Stimulated activated naive CD8-positive, alpha-beta T cell treated with anti-CD3 and anti-CD28 coated beads, Interleukin-15, Interleukin-2, amounts not matched to agents 100 ng/mL and 50 ng/mL, for 24 hours (primary cell): ENCODE results near the gene RTN4RL1.

Experiments used
- H3K27ac Mint-ChIP-seq: one replicate; pipeline ENCODE4 v1.8.0; 2021; ENCODE audit warnings: mild to moderate bottlenecking, mixed read lengths
- H3K27me3 Mint-ChIP-seq: one replicate; pipeline ENCODE4 v1.8.0; 2021; ENCODE audit warnings: mixed read lengths
- H3K36me3 Mint-ChIP-seq: one replicate; pipeline ENCODE4 v1.8.0; 2021; ENCODE audit warnings: low read depth, mixed read lengths
- H3K4me1 Mint-ChIP-seq: one replicate; pipeline ENCODE4 v1.8.0; 2021; ENCODE audit warnings: low read depth, mixed read lengths
- H3K4me3 Mint-ChIP-seq: one replicate; pipeline ENCODE4 v1.8.0; 2021; ENCODE audit warnings: mild to moderate bottlenecking, mixed read lengths
- H3K9me3 Mint-ChIP-seq: one replicate; pipeline ENCODE4 v1.8.0; 2021; ENCODE audit warnings: mixed read lengths

The RTN4RL1 gene, protein sequence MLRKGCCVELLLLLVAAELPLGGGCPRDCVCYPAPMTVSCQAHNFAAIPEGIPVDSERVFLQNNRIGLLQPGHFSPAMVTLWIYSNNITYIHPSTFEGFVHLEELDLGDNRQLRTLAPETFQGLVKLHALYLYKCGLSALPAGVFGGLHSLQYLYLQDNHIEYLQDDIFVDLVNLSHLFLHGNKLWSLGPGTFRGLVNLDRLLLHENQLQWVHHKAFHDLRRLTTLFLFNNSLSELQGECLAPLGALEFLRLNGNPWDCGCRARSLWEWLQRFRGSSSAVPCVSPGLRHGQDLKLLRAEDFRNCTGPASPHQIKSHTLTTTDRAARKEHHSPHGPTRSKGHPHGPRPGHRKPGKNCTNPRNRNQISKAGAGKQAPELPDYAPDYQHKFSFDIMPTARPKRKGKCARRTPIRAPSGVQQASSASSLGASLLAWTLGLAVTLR

DNA sequence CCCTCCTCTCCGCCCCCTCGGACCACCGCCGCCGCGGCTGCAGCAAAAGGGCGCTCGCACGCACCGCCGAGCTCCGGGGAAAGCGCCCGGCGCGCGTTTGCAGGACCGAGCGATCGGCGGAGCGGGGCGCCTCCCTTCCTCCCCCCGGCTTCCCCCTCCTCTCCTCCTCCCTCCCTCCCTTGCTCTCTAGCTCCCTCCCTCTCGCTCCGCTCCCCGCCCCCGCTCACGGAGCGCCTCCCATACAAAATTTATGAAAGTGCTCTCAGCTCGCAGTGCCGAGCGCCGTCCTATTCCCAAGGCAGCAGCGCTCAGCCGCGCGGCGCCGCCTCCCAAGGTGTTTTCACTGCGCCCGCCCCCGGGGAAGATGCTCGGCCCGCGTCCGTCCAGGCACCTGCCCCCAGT, at the start of gene RTN4RL1:
Gene RTN4RL1 (minus strand): TSS at position 115 of the 402 bp plus-strand sequence. CDS start 469 bp downstream, outside the sequence.
- Mint-ChIP-seq H3K9me3 (no peaks in the 10 kb centered on the region), H3K27ac (no peak within 1 kb of the TSS), H3K27me3 (peaks cover 41% of the 10 kb centered on the region), H3K36me3 (no peaks in the 10 kb centered on the region), H3K4me1 (peaks cover 19% of the 10 kb centered on the region), H3K4me3 (peak within 1 kb of the TSS; percentile 75)

DNA sequence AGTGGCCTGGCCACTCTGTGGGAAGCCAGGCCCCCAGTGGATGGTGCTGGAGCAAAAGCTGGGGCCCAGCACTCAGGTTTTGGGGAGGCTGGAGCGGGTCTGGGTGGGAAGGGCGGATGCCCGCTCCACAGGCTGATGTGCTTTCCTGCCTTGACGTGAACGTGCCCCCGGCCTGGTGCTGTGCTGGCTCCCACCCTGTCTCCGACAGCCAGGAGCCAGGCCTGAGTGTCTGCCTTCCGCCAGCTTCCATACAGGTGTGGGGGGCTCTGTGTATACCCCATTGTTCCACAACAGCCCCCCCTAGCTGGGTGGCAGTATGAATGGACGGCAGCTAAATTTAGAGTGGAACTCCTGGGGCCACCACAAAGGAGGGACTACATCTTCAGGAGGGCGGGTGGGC, 49.8 kb upstream of the RTN4RL1 start:
- Mint-ChIP-seq H3K36me3 (peaks cover 58% of the 10 kb centered on the region), H3K9me3 (no peaks in the 10 kb centered on the region)

DNA sequence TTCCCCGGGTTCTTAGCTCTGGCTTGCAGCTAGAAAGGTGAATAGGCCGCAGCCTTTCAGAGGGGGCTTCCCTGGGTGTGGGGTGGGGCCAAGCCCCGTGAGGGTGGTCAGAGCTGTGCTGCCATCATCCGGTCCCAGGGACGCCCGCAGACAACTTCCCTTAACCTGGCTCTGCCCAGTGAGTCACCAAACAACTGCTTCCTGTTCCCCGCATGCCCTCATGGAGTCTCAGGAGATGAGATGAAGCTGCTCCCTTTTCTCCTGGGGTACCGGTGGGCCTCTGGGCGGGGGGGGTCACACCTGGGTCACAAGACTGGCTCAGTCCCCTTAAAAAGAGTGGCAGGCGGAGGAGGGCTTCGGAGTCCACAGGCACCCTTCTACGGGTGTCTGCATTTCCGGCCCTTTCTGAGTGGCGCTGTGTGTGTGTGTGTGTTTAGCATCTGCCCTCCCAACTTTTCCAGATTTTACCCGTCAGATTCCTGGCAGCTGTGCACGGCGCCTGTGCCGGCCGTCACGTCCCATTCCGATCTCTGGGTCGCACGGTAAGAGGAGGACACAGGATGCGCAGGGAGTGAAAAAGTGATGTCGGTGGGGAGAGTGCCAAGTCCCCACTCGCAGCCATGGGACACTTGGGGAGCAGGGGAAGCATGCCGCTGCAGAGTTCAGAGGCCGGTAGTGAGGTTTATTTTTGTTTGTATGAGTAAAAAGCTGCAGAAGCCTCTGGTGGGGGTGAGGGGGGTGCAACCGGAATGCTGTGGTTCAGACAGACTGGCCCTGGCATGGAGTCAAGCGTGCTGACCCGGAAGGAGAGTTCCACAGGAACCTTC, 46.5 kb upstream of the RTN4RL1 start:
- H3K9me3 Mint-ChIP-seq: no peaks in the 10 kb centered on the region
- peaks cover 58% of the 10 kb centered on the region for H3K36me3 Mint-ChIP-seq
- no peaks in the 10 kb centered on the region for H3K27me3 Mint-ChIP-seq
- no peak overlapping the region for H3K4me3 Mint-ChIP-seq
- no peak overlapping the region for H3K27ac Mint-ChIP-seq
- peaks cover 45% of the 10 kb centered on the region for H3K4me1 Mint-ChIP-seq

More for the DNA sequence above, 49.8 kb upstream of the RTN4RL1 start:
- H3K27me3 Mint-ChIP-seq: no peaks in the 10 kb centered on the region
- H3K4me1 Mint-ChIP-seq: peaks cover 27% of the 10 kb centered on the region
- H3K4me3 Mint-ChIP-seq: no peak overlapping the region
- H3K27ac Mint-ChIP-seq: no peak overlapping the region

DNA sequence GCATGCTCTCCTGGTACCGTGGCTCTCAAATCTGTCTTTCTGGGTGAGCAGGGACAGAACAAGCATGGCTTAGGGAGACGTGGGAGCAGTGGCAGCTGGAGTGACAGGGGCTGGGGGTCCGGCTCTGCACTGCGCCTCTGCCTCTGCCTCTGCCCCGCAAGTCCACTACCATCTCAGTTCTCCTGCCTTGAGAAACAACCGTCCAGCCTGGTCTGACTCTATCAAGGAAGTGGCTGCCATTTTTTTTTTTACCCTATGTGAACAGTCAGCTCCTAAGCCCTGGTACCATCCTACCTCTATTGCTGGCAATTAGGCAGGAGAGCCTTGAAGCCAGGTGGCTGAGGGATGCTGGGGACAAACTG, 45.9 kb upstream of the RTN4RL1 start:
- no peaks in the 10 kb centered on the region for H3K27me3 Mint-ChIP-seq
- peak overlapping the region; percentile 47 for H3K27ac Mint-ChIP-seq
- H3K4me3 Mint-ChIP-seq: no peak overlapping the region
- peaks cover 53% of the 10 kb centered on the region for H3K36me3 Mint-ChIP-seq
- H3K9me3 Mint-ChIP-seq: no peaks in the 10 kb centered on the region
- peaks cover 40% of the 10 kb centered on the region for H3K4me1 Mint-ChIP-seq

DNA sequence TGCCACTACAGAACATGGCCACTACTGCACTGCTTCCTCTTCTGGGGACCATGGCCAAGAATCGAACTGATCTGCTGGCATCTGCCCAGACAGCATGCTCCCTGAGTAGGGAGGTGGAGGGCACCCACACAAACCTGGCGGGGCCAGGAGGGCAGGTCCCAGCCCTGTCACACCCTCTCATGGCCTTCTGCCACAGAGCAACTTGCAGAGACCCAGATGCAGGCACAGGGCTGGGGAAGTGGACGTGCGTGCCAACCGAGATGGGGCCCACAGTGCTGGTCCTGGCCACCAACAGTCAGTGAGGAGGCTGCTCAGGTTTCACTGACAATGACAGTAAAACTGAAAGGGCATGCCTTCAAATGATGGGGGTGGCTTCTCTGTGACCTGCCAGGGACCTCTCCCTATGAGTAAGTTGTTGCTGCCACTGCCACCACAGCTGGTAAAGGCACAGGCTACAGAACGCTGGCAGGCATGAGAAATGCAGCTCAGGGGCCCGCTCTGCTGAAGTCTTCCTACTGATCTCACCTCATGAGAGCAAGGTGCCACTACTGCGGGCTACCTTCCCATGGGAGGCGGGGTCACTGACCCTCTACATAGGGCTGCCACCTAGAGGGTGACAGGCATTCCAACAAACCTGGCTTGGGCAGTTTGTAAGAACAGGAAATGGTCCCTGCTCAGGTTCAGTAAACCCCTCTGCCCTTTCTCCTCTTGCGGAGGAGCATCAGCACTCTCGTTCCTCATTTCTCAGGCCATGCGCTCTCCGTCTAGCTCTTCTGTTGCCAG, 45.3 kb upstream of the RTN4RL1 start:
- Mint-ChIP-seq H3K27me3 (no peaks in the 10 kb centered on the region), H3K9me3 (no peaks in the 10 kb centered on the region), H3K4me3 (peak overlapping the region; percentile 54), H3K4me1 (peaks cover 37% of the 10 kb centered on the region), H3K27ac (peak overlapping the region; percentile 83), H3K36me3 (peaks cover 56% of the 10 kb centered on the region)

DNA sequence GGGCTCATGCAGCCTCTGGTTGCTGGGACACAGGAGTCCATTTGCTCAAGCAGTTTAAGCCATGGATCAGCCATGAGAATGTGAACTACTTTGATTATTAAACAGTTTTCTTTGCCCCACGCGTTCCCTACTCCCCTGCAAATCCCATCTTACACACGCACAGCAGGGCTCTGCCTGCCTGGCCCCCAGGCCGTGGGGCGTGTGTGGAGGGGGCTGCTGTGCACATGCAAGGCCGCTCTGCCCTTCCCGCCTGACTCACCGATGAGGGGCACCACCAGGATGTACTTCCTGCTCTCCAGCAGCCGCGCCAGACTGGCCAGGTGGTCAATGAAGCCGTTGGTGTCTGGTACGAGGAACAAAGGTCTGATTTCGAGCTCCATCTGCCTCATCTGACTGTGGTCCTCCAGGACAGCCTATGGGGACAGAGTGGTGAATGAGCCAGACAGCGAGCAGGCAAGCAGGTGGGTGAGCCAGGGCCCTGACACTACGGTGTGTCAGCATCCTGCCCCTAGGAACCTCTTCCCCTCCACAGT, 43.5 kb upstream of the RTN4RL1 start:
- Mint-ChIP-seq H3K4me1 (peaks cover 41% of the 10 kb centered on the region), H3K27ac (no peak overlapping the region), H3K27me3 (no peaks in the 10 kb centered on the region), H3K36me3 (peaks cover 68% of the 10 kb centered on the region), H3K9me3 (no peaks in the 10 kb centered on the region), H3K4me3 (peak overlapping the region; percentile 39)

DNA sequence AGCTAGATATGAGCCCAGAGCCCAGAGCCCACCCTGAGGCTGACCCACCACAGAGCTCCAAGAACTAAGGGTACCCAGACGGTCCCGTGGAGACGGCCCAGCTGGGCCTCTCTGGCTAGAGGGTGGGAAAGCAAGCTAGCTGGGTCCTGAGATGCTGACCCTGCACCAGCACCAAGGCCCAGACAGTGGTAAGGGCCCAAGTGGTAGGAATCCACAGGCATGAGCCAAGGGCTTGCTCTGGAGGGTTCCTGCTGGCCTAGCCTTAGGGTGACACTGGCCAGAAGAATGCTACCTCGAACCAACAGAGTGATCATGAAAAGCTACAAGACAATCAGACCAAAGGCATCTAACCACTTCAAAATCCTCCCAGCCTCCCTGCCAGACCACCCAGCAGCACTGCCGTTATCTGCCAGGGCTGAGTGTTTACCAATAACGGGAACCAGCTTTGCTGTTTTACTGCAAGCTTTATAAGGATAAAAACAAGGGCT, 42.9 kb upstream of the RTN4RL1 start:
- Mint-ChIP-seq H3K27ac (no peak overlapping the region), H3K4me3 (no peak overlapping the region), H3K36me3 (peaks cover 72% of the 10 kb centered on the region), H3K27me3 (no peaks in the 10 kb centered on the region), H3K4me1 (peaks cover 41% of the 10 kb centered on the region), H3K9me3 (no peaks in the 10 kb centered on the region)

- H3K4me3 Mint-ChIP-seq: no peak overlapping the region
- H3K27ac Mint-ChIP-seq: no peak overlapping the region
- H3K4me1 Mint-ChIP-seq: peaks cover 41% of the 10 kb centered on the region
- no peaks in the 10 kb centered on the region for H3K27me3 Mint-ChIP-seq
- H3K9me3 Mint-ChIP-seq: no peaks in the 10 kb centered on the region
- H3K36me3 Mint-ChIP-seq: peaks cover 70% of the 10 kb centered on the region
Measured at GRCh38 chr17:2067608-2068024, 42.5 kb upstream of the RTN4RL1 start.

- peaks cover 70% of the 10 kb centered on the region for H3K36me3 Mint-ChIP-seq
- peaks cover 41% of the 10 kb centered on the region for H3K4me1 Mint-ChIP-seq
- peaks cover 4% of the 10 kb centered on the region for H3K27me3 Mint-ChIP-seq
- no peak overlapping the region for H3K4me3 Mint-ChIP-seq
- no peak overlapping the region for H3K27ac Mint-ChIP-seq
- H3K9me3 Mint-ChIP-seq: no peaks in the 10 kb centered on the region
Measured at GRCh38 chr17:2067048-2067561, 42.0 kb upstream of the RTN4RL1 start.

DNA sequence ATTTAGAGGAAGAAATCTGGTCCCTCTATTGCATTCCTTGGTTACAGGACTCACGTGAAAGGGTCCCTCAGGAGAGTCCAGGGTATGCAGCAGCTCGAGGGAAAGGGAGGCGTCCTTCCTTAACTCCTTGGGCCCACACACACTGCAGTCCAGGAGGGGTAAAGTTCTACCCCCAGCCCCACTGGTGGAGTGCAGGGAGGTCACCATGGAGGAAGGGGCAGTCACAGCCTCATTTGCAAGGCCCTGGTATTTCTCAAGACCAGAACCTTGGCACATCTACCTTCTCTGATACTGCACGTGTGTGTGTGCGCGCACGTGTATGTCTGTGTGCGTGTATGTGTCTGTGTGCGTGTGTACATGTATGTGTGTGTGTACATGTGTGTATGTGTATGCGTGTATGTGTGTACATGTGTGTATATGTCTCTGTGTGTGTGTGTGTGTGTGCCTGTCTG, 40.8 kb upstream of the RTN4RL1 start:
- H3K27ac Mint-ChIP-seq: no peak overlapping the region
- H3K36me3 Mint-ChIP-seq: peaks cover 61% of the 10 kb centered on the region
- H3K4me3 Mint-ChIP-seq: no peak overlapping the region
- H3K27me3 Mint-ChIP-seq: peaks cover 9% of the 10 kb centered on the region
- no peaks in the 10 kb centered on the region for H3K9me3 Mint-ChIP-seq
- peaks cover 36% of the 10 kb centered on the region for H3K4me1 Mint-ChIP-seq

GRCh38 chr17:2064980-2065785, 40.0 kb upstream of the RTN4RL1 start:
- H3K9me3 Mint-ChIP-seq: no peaks in the 10 kb centered on the region
- H3K36me3 Mint-ChIP-seq: peaks cover 66% of the 10 kb centered on the region
- H3K4me1 Mint-ChIP-seq: peaks cover 29% of the 10 kb centered on the region
- no peak overlapping the region for H3K27ac Mint-ChIP-seq
- H3K27me3 Mint-ChIP-seq: peaks cover 9% of the 10 kb centered on the region
- H3K4me3 Mint-ChIP-seq: no peak overlapping the region

GRCh38 chr17:2064520-2064971, 39.4 kb upstream of the RTN4RL1 start:
- H3K9me3 Mint-ChIP-seq: no peaks in the 10 kb centered on the region
- H3K27ac Mint-ChIP-seq: no peak overlapping the region
- H3K4me3 Mint-ChIP-seq: no peak overlapping the region
- H3K27me3 Mint-ChIP-seq: peaks cover 9% of the 10 kb centered on the region
- H3K4me1 Mint-ChIP-seq: peaks cover 27% of the 10 kb centered on the region
- H3K36me3 Mint-ChIP-seq: peaks cover 65% of the 10 kb centered on the region

- H3K36me3 Mint-ChIP-seq: peaks cover 64% of the 10 kb centered on the region
- H3K9me3 Mint-ChIP-seq: no peaks in the 10 kb centered on the region
- peaks cover 9% of the 10 kb centered on the region for H3K27me3 Mint-ChIP-seq
- H3K4me3 Mint-ChIP-seq: no peak overlapping the region
- peaks cover 26% of the 10 kb centered on the region for H3K4me1 Mint-ChIP-seq
- H3K27ac Mint-ChIP-seq: no peak overlapping the region
Measured at GRCh38 chr17:2064147-2064489, 39.0 kb upstream of the RTN4RL1 start.
